Hematopoietic multipotent progenitor cell treated with erythropoietin and hydrocortisone succinate and interleukin-3 and kit ligand, for 17 days (in vitro differentiated cells): ENCODE results near the gene SLC66A3.

Source experiments
- DNase-seq: peaks from one replicate; pipeline ENCODE4 v3.0.0-alpha.2; 2015; ENCODE audit warnings: low spot score

SLC66A3 gene

GRCh38 chr2:11213975-11214374, 58.7 kb downstream of the SLC66A3 start:
- no peak for DNase-seq

DNA sequence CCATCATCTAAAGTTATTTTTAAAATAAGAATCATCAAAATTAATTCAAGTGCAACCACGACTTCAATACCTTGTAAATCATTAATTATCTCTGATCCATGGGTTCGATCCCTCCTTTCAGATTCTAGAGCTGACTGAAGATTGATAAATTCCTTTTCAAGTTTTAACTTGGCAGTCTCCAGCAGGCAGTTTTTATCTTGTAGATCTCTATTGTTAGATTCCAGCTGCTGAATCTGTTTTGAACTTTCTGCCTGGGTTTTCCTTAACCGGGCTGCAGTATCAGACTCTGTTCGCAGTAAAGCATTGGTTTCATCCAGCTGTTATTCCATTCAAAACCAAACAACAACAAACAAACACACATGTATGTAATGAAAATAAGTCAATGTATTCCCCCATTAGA, 59.5 kb downstream of the SLC66A3 start:
- DNase-seq = no peak

- DNase-seq = no peak
These were observed 60.1 kb downstream of the SLC66A3 start for GRCh38 chr2:11215407-11215806.

GRCh38 chr2:11220445-11220844, 65.2 kb downstream of the SLC66A3 start:
- no peak for DNase-seq

GRCh38 chr2:11222845-11223244, 67.6 kb downstream of the SLC66A3 start:
- no peak for DNase-seq

- DNase-seq = no peak
These were observed 69.6 kb downstream of the SLC66A3 start for GRCh38 chr2:11224887-11225286.

- no peak for DNase-seq
These were observed 72.3 kb downstream of the SLC66A3 start for GRCh38 chr2:11227595-11227994.
